H1 (cell line): Measurements from ENCODE around the gene PHTF1. TPM values are rescaled to one million over a fixed set of nuclear protein-coding genes. Genes with fewer than 3 reads are reported as not detected.

Source experiments
- ASH2L ChIP-seq: fragments of 200-600, 300-600 bp; sonication (generic); IDR thresholded peaks from one replicate; pipeline ENCODE4 v1.7.1; 2017; ENCODE audit warnings: low read length
- CBX5 ChIP-seq: fragments of 300-800, 300-1000 bp; sonication (generic); IDR thresholded peaks from 2 replicates; pipeline ENCODE4 v1.7.1; 2016; ENCODE audit warnings: antibody characterized with exemption, low read length, low read depth
- HDAC2 ChIP-seq, 2 experiments: fragments of 300-600 bp in 1 of 2; sonication (generic) in 1 of 2; IDR thresholded peaks; 2 replicates each; pipeline ENCODE4 v1.6.1; 2011 to 2012; ENCODE audit warnings: low read depth in 2 of 2, low read length in 2 of 2, mild to moderate bottlenecking in 2 of 2, moderate library complexity in 2 of 2, borderline replicate concordance in 1 of 2, inconsistent platforms in 1 of 2
- KDM1A ChIP-seq: fragments of 200-600, 300-600 bp; sonication (generic); IDR thresholded peaks from 2 replicates; pipeline ENCODE4 v1.7.1; 2016; ENCODE audit warnings: mild to moderate bottlenecking, low read length, borderline replicate concordance
- KDM4A ChIP-seq: IDR thresholded peaks from one replicate; pipeline ENCODE4 v1.7.1; 2012; ENCODE audit warnings: low read depth, mild to moderate bottlenecking, moderate library complexity, low read length, inconsistent platforms; ENCODE audit not compliant: severe bottlenecking
- RXRA ChIP-seq: IDR thresholded peaks from 2 replicates; pipeline ENCODE4 v1.6.1; 2011; ENCODE audit warnings: low read depth, mild to moderate bottlenecking, low read length, moderate library complexity; ENCODE audit not compliant: insufficient read depth
- ZNF274 ChIP-seq: IDR thresholded peaks from 2 replicates; pipeline ENCODE4 v1.7.0; 2012; ENCODE audit warnings: low read length, borderline replicate concordance; ENCODE audit errors: extremely low read depth
- polyA plus RNA-seq, 7 experiments: library from polyadenylated mRNA; depleted of rRNA in 3 of 7; stranded (reverse) in 5 of 7; unstranded in 2 of 7; fragments of >200 nt in 5 of 7; fragments of 200-250 nt in 2 of 7; gene quantifications; 1 replicate in 5 of 7; 2 replicates in 1 of 7; 4 replicates in 1 of 7; pipeline versions ENCODE4 v1.2.1 to v1.2.3, GENCODE V29; 2011 to 2013; ENCODE audit warnings: missing spikeins in 2 of 7, mixed read lengths in 2 of 7
- total RNA-seq: library from RNA; stranded (reverse); fragmentation: NEBNext Ultra II Directional; extraction: Animal tissue kit (Norgen Biotek cat#: 25700); gene quantifications from 2 replicates; pipeline ENCODE4 v1.2.1, GENCODE V29; 2021

PHTF1 gene
- total and polyA plus RNA-seq, 2 of the 8 experiments (the other 6 are each of a cell fraction or from before 2014, with no cell fraction given), result 9.1 to 26.9 TPM

- no peak for TF ChIP-seq HDAC2 (IDR thresholded peaks at IDR 0.05; ENCODE audit: borderline replicate concordance in 1 of 2, low read depth in 2 of 2, low read length in 2 of 2)
- TF ChIP-seq KDM4A, result no peak
- TF ChIP-seq ZNF274, result no peak
- no peak for TF ChIP-seq ASH2L
- TF ChIP-seq CBX5, result no peak
- TF ChIP-seq RXRA, result no peak
- TF ChIP-seq KDM1A, result no peak
Measured at GRCh38 chr1:113662101-113662500, 97.2 kb downstream of the PHTF1 start (continued).
